NCI-H2196 (cell line): ENCODE results near the gene HABP2.
A peak's percentile ranks its signal among the peaks of the same experiment; 100 is the strongest.

ENCODE experiments used
- DNase-seq: peaks from one replicate; lab custom pipeline; 2025; ENCODE audit not compliant: unreplicated experiment; lab: John Stamatoyannopoulos, UW

HABP2 gene

GRCh38 chr10:113555751-113556150 is 2.9 kb downstream of the HABP2 start:
- DNase-seq: no peak

DNA sequence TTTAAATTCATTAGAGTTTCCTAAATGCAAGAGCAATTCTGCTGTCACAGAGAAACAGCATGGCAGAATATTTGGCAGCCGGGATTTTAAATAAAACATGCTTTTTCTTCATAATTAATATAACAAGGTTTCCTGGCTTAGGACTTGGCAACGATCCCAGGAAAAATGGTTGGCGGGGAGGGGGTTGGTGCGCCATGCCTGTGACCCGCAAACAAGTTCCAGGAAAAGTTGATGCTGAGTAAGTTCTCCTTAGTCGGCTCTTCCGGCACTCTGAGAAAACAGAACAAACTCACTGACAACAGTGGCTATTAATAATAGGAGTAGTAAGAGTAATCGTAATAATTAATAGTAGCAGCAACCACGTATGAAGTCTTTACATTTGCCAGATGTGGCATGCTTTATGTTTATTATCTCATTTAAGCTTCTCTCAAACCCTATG is 4.6 kb downstream of the HABP2 start:
- no peak for DNase-seq

- no peak for DNase-seq
Measured at GRCh38 chr10:113557903-113558321, 5.1 kb downstream of the HABP2 start.

- no peak for DNase-seq
Measured at GRCh38 chr10:113560071-113560470, 7.2 kb downstream of the HABP2 start.

GRCh38 chr10:113561214-113561613 is 8.4 kb downstream of the HABP2 start:
- no peak for DNase-seq

GRCh38 chr10:113562069-113562468 is 9.2 kb downstream of the HABP2 start:
- no peak for DNase-seq

- DNase-seq: no peak
Measured at GRCh38 chr10:113562704-113563103, 9.9 kb downstream of the HABP2 start.

DNA sequence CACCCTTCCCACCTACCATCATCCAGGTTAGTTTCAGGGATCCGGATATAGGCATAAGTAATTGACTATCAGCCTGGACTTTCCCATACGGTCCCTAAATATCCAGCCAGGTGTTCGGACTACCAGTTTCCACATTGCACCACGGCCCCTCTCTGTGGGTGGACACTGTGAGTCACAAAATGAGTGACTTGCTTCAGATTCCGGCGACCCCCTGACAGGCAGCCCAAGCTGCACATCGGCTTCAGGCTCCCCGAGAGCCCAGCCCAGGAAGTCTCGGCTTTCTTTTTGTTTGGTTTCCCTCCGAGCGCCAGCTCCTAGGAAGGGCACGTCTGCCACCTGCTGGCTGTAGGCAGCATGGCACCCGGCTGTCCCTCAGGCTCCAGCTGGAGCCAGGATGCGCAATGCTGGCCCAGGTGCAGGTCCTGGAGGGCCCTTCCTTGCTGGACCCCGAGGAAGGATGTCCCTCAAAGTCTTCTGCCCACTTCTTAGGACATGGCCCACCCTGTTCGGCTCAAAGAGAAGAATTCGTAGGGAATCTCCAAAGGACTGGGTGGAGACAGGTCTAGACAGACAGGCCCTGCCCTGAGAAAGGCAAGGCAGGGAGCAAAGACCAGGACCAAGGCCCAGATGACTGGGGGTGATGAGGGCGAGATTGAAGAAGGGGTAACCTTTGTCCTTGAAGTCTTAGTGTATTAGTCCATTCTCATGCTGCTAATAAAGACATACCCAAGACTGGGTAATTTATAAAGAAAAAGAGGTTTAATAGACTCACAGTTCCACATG is 10.6 kb downstream of the HABP2 start:
- DNase-seq: peak; percentile 53

GRCh38 chr10:113565364-113565763 is 12.5 kb downstream of the HABP2 start:
- no peak for DNase-seq

- peak; percentile 24 for DNase-seq
Measured at GRCh38 chr10:113566888-113567287, 14.0 kb downstream of the HABP2 start.

- no peak for DNase-seq
Measured at GRCh38 chr10:113569576-113569975, 16.7 kb downstream of the HABP2 start.

- no peak for DNase-seq
Measured at GRCh38 chr10:113572520-113573290, 19.9 kb downstream of the HABP2 start.

DNA sequence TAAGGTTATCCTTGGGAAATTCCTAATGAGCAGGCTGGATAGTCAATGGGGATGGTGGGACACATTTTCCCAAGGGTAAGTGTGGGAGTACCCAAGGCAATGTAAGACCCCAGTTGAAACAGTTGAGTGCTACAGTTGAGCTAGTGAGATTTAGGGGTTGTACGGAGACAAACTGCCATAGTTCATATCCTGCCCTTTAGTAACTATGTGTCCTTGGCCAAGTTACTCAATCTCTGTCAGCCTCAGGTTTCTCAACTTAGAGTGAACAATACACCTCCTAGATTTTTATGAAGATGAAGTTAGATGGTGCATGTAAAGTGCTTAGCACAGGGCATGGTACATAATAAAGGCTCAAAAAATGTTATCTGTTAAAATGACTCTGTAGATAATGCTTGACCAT is 20.5 kb downstream of the HABP2 start:
- no peak for DNase-seq

GRCh38 chr10:113576852-113577251 is 24.0 kb downstream of the HABP2 start:
- DNase-seq: no peak

GRCh38 chr10:113578773-113579172 is 25.9 kb downstream of the HABP2 start:
- DNase-seq: no peak

- DNase-seq: no peak
Measured at GRCh38 chr10:113581092-113581491, 28.2 kb downstream of the HABP2 start.

- no peak for DNase-seq
Measured at GRCh38 chr10:113583571-113583970, 30.7 kb downstream of the HABP2 start.

- DNase-seq: no peak
Measured at GRCh38 chr10:113585949-113586348, 33.1 kb downstream of the HABP2 start.

GRCh38 chr10:113589201-113589770 is 36.4 kb downstream of the HABP2 start:
- no peak for DNase-seq

DNA sequence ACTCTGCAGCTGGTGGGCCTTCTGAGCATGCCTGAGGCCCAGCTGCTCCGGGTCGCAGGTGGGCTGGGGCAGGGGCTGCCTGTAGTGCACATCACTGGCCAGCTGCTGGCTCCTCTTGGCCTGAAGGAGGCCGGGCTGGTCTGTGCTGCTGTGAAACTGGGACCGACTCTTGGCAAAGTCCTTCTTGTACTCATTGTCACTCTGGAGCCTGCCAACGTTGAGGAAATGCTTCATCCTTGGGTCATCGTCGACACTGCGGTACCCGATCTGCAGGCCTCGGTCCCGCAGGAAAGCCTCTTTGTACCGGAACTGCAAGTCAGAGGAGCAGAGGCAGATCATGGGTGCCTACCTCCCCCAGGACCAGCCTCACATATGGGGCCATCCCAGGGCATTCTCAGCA is 37.7 kb downstream of the HABP2 start:
- no peak for DNase-seq

- DNase-seq: no peak
Measured at GRCh38 chr10:113592380-113592779, 39.5 kb downstream of the HABP2 start.

GRCh38 chr10:113594652-113595051 is 41.8 kb downstream of the HABP2 start:
- no peak for DNase-seq
